Motor neuron (in vitro differentiated cells): ENCODE results near the gene PHRF1. TPM values are rescaled to one million over a fixed set of nuclear protein-coding genes. Genes with fewer than 3 reads are reported as not detected.
"Not testable (repeated sequence)": the region's sequence is repeated elsewhere in the genome, so short reads cannot be mapped to it uniquely, and the experiment has no call there.

ENCODE experiments used
- ATAC-seq, 8 experiments: fragments of 200-7000 bp; cut with Tn5 transposase; replicated peaks in 6 of 8; 2 replicates each; pipeline ENCODE4 v1.8.0; 2021; ENCODE audit warnings: mild to moderate bottlenecking in 8 of 8, moderate library complexity in 8 of 8
- H3K27ac ChIP-seq, 2 donors: fragments of 250-450 bp; sonication (Bioruptor Pico); 2 replicates each; pipeline ENCODE4 v1.9.0; 2021; ENCODE audit warnings: antibody characterized with exemption in 2 of 2, mild to moderate bottlenecking in 2 of 2, moderate library complexity in 1 of 2
- H3K4me1 ChIP-seq, 2 donors: fragments of 250-450 bp; sonication (Bioruptor Pico); replicated peaks in 1 of 2; 2 replicates each; pipeline ENCODE4 v1.6.1; 2021; ENCODE audit warnings: antibody characterized with exemption in 2 of 2, mild to moderate bottlenecking in 2 of 2, moderate library complexity in 1 of 2
- H3K4me3 ChIP-seq, 5 donors: fragments of 250-450 bp; sonication (Bioruptor Pico); 2 replicates each; pipeline ENCODE4 v1.9.0; 2021; ENCODE audit warnings: antibody characterized with exemption in 5 of 5, mild to moderate bottlenecking in 5 of 5, moderate library complexity in 4 of 5
- WGBS, 10 experiments: fragments of 450-650 bp; shearing (Covaris generic); methylation state at CpG; one replicate each; pipeline ENCODE4 v1.0.0; 2022; 5-methylcytosine and 5-hydroxymethylcytosine counted together
- in situ Hi-C, 9 experiments: fragments of 400-800 bp; cut with MboI; loops; one replicate each; pipeline ENCODE4 v1.15.0; 2021; ENCODE audit warnings: low sequenced_read_pairs in 9 of 9, low pct_unique_long_range_greater_than_20kb in 2 of 9; ENCODE audit not compliant: unreplicated experiment in 9 of 9
- total RNA-seq, 8 experiments: library from RNA; unstranded; fragments of 300-600 nt; gene quantifications; 2 replicates each; pipeline versions ENCODE4 v1.2.3 to v1.2.4, GENCODE V29; 2022

Gene PHRF1
- total RNA-seq, 8 experiments from 2014 or later, result 11.9 to 32.0 (median 16.0) TPM

- H3K4me1 ChIP-seq, result no peaks in the 10 kb centered on the region
- no peak for ATAC-seq
These were observed 69.3 kb downstream of the PHRF1 start for GRCh38 chr11:645536-645935.

GRCh38 chr11:646214-646613 is 69.9 kb downstream of the PHRF1 start:
- in situ Hi-C loops, result no loop called here
- no peak for ATAC-seq
- no peaks in the 10 kb centered on the region for H3K4me1 ChIP-seq
- no peak overlapping the region for H3K27ac ChIP-seq
- no peak overlapping the region for H3K4me3 ChIP-seq
- WGBS, 10 experiments, result 77 to 96% (median 90%) methylated on average over 2 to 9 of the region's 14 CpGs; no CpG with 5 or more reads in 5 of the 10 experiments

More at GRCh38 chr11:645536-645935, 69.3 kb downstream of the PHRF1 start:
- in situ Hi-C loops, result no loop called here
- H3K27ac ChIP-seq, result no peak overlapping the region
- 80 to 100% (median 89%) methylated on average over 1 to 14 of the region's 16 CpGs; no CpG with 5 or more reads in 4 of the 10 experiments for WGBS, 10 experiments
- H3K4me3 ChIP-seq, result no peak overlapping the region

GRCh38 chr11:647672-648158 is 71.4 kb downstream of the PHRF1 start:
- WGBS, 10 experiments, result 40 to 100% (median 100%) methylated on average over 1 to 4 of the region's 14 CpGs; no CpG with 5 or more reads in 5 of the 10 experiments
- in situ Hi-C loops, result not testable (repeated sequence)

GRCh38 chr11:650482-650881 is 74.2 kb downstream of the PHRF1 start:
- in situ Hi-C loops, result no loop called here
- no peak overlapping the region for H3K4me3 ChIP-seq
- no peak overlapping the region for H3K27ac ChIP-seq
- WGBS, 10 experiments, result 40 to 100% (median 93%) methylated on average over 1 to 10 of the region's 10 CpGs; no CpG with 5 or more reads in 2 of the 10 experiments
- ATAC-seq, result no peak
- H3K4me1 ChIP-seq, result no peaks in the 10 kb centered on the region

More at GRCh38 chr11:647672-648158, 71.4 kb downstream of the PHRF1 start:
- not testable (repeated sequence) for ATAC-seq, H3K4me1 ChIP-seq, H3K27ac ChIP-seq, H3K4me3 ChIP-seq

GRCh38 chr11:653136-653535 is 76.9 kb downstream of the PHRF1 start:
- H3K4me3 ChIP-seq, H3K27ac ChIP-seq, ATAC-seq, in situ Hi-C loops, H3K4me1 ChIP-seq: not testable (repeated sequence)
- 80 to 90% (median 80%) methylated on average over 1 to 7 of the region's 14 CpGs; no CpG with 5 or more reads in 5 of the 10 experiments for WGBS, 10 experiments

GRCh38 chr11:653837-654236 is 77.6 kb downstream of the PHRF1 start:
- in situ Hi-C loops, result no loop called here
- ATAC-seq, result no peak

GRCh38 chr11:654444-654843 is 78.2 kb downstream of the PHRF1 start:
- WGBS, 10 experiments, result 80 to 100% (median 95%) methylated on average over 1 to 7 of the region's 12 CpGs; no CpG with 5 or more reads in 3 of the 10 experiments
- H3K4me1 ChIP-seq, in situ Hi-C loops, H3K27ac ChIP-seq, ATAC-seq, H3K4me3 ChIP-seq: not testable (repeated sequence)

More at GRCh38 chr11:653837-654236, 77.6 kb downstream of the PHRF1 start:
- no peak overlapping the region for H3K4me3 ChIP-seq
- H3K4me1 ChIP-seq, result no peaks in the 10 kb centered on the region
- no peak overlapping the region for H3K27ac ChIP-seq
- 20 to 100% (median 80%) methylated on average over 1 to 2 of the region's 15 CpGs; no CpG with 5 or more reads in 7 of the 10 experiments for WGBS, 10 experiments

- 80 to 100% (median 96%) methylated on average over 1 to 16 of the region's 30 CpGs; no CpG with 5 or more reads in 4 of the 10 experiments for WGBS, 10 experiments
- ATAC-seq, result no peak
- H3K27ac ChIP-seq, result no peak overlapping the region
- no peaks in the 10 kb centered on the region for H3K4me1 ChIP-seq
- in situ Hi-C loops, result no loop called here
- H3K4me3 ChIP-seq, result no peak overlapping the region
These were observed 78.9 kb downstream of the PHRF1 start for GRCh38 chr11:655036-655726.

GRCh38 chr11:656426-656825 is 80.2 kb downstream of the PHRF1 start:
- 74 to 100% (median 90%) methylated on average over 1 to 8 of the region's 14 CpGs; no CpG with 5 or more reads in 3 of the 10 experiments for WGBS, 10 experiments
- in situ Hi-C loops, result no loop called here

GRCh38 chr11:656866-657265 is 80.6 kb downstream of the PHRF1 start:
- in situ Hi-C loops, result no loop called here
- H3K27ac ChIP-seq, result no peak overlapping the region
- no peak overlapping the region for H3K4me3 ChIP-seq
- whole genome bisulfite sequencing, 10 experiments, result 60 to 100% (median 93%) methylated on average over 1 to 6 of the region's 7 CpGs; no CpG with 5 or more reads in 5 of the 10 experiments
- no peak for ATAC-seq
- no peaks in the 10 kb centered on the region for H3K4me1 ChIP-seq

More at GRCh38 chr11:656426-656825, 80.2 kb downstream of the PHRF1 start:
- ATAC-seq, result no peak
- H3K4me1 ChIP-seq, result no peaks in the 10 kb centered on the region
- H3K4me3 ChIP-seq, result no peak overlapping the region
- no peak overlapping the region for H3K27ac ChIP-seq

- 90 to 100% (median 100%) methylated on average over 1 to 6 of the region's 14 CpGs; no CpG with 5 or more reads in 2 of the 10 experiments for WGBS, 10 experiments
- Histone ChIP-seq H3K27ac (no peak overlapping the region), H3K4me3 (no peak overlapping the region), H3K4me1 (no peaks in the 10 kb centered on the region)
- ATAC-seq, result no peak
- in situ Hi-C loops, result no loop called here
These were observed 81.4 kb downstream of the PHRF1 start for GRCh38 chr11:657691-658126.

- in situ Hi-C loops, result no loop called here
- WGBS, 10 experiments, result 82 to 100% (median 99%) methylated on average over 1 to 12 of the region's 16 CpGs; no CpG with 5 or more reads in 4 of the 10 experiments
- Histone ChIP-seq H3K4me3 (no peak overlapping the region), H3K4me1 (no peaks in the 10 kb centered on the region), H3K27ac (no peak overlapping the region)
- ATAC-seq, result no peak
These were observed 83.3 kb downstream of the PHRF1 start for GRCh38 chr11:659532-660085.

GRCh38 chr11:660281-660680 is 84.0 kb downstream of the PHRF1 start:
- no peaks in the 10 kb centered on the region for H3K4me1 ChIP-seq
- H3K4me3 ChIP-seq, result no peak overlapping the region
- 80 to 100% (median 82%) methylated on average over 1 to 6 of the region's 19 CpGs; no CpG with 5 or more reads in 7 of the 10 experiments for WGBS, 10 experiments
- ATAC-seq, result no peak
- in situ Hi-C loops, result no loop called here
- H3K27ac ChIP-seq, result no peak overlapping the region
